Gastroesophageal sphincter (tissue), 4 donors: Measurements from ENCODE around the gene MPRIP. TPM values are rescaled to one million over a fixed set of nuclear protein-coding genes. Genes with fewer than 3 reads are reported as not detected.

Source experiments
- ATAC-seq: fragments of 150-250 bp; one replicate; pipeline ENCODE4 v1.9.1; 2016; ENCODE audit warnings: mild to moderate bottlenecking, moderate library complexity
- H3K27ac ChIP-seq, 4 donors: fragments of 200-600 bp; sonication (generic) in 3 of 4; 1 replicate in 3 of 4; 2 replicates in 1 of 4; pipeline ENCODE4 v1.5.1; 2016 to 2019
- H3K27me3 ChIP-seq: fragments of 200-600 bp; sonication (generic); one replicate; pipeline ENCODE4 v1.5.1; 2019
- H3K36me3 ChIP-seq, 2 donors: fragments of 200-600 bp; sonication (generic); one replicate each; pipeline ENCODE4 v1.5.1; 2019; ENCODE audit warnings: control low read depth in 1 of 2
- H3K4me1 ChIP-seq, 3 donors: fragments of 200-600 bp; sonication (generic); 1 replicate in 2 of 3; 2 replicates in 1 of 3; pipeline ENCODE4 v1.5.1; 2016 to 2019; ENCODE audit warnings: control low read depth in 2 of 3
- H3K4me3 ChIP-seq, 2 donors: fragments of 200-600 bp; sonication (generic); one replicate each; pipeline ENCODE4 v1.5.1; 2019; ENCODE audit warnings: mild to moderate bottlenecking in 1 of 2, moderate library complexity in 1 of 2
- H3K9me3 ChIP-seq, 3 donors: fragments of 200-600 bp; sonication (generic); one replicate each; pipeline ENCODE4 v1.5.1; 2017 to 2019; ENCODE audit warnings: control low read depth in 2 of 3
- EP300 ChIP-seq: sonication (generic); formaldehyde crosslinking; IDR thresholded peaks from one replicate; pipeline ENCODE4 v1.6.1; 2017; ENCODE audit warnings: antibody characterized with exemption, mild to moderate bottlenecking
- POLR2A ChIP-seq, 2 donors: fragments of 450-650 bp; IDR thresholded peaks; one replicate each; pipeline ENCODE4 v1.6.1; 2017; ENCODE audit warnings: antibody characterized with exemption in 2 of 2, mild to moderate bottlenecking in 2 of 2, moderate library complexity in 1 of 2
- POLR2AphosphoS5 ChIP-seq: sonication (generic); formaldehyde crosslinking; IDR thresholded peaks from one replicate; pipeline ENCODE4 v1.6.1; 2017; ENCODE audit warnings: antibody characterized with exemption
- WGBS, 2 donors: methylation state at CpG; one replicate each; pipeline ENCODE4 v1.1.5; 2018; ENCODE audit warnings: low coverage in 1 of 2; 5-methylcytosine and 5-hydroxymethylcytosine counted together
- total RNA-seq, 4 donors: library from RNA; depleted of rRNA; stranded (reverse); fragments of >200 nt; gene quantifications; one replicate each; pipeline ENCODE4 v1.1.0, GENCODE V29; 2016
- TF ChIP-seq, protein P1 (sequence below), 4 experiments: fragments of 200-600 bp in 2 of 4; fragments of 450-650 bp in 2 of 4; sonication (generic) in 1 of 4; IDR thresholded peaks; one replicate each; pipeline ENCODE4 v1.5.1; 2017 to 2019; ENCODE audit warnings: antibody characterized with exemption in 4 of 4, mild to moderate bottlenecking in 2 of 4, moderate library complexity in 2 of 4

The MPRIP gene
- total RNA-seq, 4 donors from 2014 or later = 113 to 233 (median 155) TPM

DNA sequence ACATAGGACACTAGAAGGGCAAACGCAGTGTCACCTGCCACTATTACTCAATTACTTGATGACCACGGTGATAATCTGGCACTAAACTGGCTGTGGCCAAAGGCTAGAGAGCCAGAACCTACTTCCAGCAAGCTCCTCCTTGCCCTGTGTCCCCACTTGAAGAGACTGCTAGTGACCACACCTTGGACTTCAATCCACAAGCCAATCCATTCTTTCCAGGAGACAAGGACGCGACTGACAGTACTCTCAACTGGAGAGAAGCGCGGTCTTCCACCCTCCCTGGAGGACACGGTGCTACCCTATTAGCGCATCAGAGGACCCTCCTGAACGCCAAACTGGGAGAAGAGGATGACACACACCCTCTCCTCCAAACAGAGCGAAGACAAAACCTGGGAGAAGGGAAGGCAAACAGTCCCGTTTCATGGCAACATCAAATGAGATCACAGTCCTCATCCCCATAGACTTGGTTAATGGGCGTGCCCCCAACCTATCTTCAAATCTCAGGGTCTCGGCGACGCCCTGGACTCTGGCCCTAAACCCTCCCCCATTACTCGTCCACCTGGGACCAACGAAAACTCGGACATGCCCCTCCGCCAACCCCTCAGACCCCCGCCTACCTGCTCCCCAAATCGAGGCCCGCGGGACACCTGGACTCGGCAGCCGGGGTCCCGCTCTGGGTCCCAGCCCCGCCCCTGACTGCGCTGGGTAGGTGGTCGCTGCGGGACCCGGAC is 194.2 kb downstream of the MPRIP start:
- peak overlapping the region; percentile 88 to 95 for H3K4me3 ChIP-seq
- peak; percentile 15 for ATAC-seq
- H3K4me1 ChIP-seq = peaks cover 0 to 56% (median 10%) of the 10 kb centered on the region in 3 donors
- H3K36me3 ChIP-seq = peaks cover 0 to 17% of the 10 kb centered on the region in 2 donors
- TF ChIP-seq, protein P1, sequence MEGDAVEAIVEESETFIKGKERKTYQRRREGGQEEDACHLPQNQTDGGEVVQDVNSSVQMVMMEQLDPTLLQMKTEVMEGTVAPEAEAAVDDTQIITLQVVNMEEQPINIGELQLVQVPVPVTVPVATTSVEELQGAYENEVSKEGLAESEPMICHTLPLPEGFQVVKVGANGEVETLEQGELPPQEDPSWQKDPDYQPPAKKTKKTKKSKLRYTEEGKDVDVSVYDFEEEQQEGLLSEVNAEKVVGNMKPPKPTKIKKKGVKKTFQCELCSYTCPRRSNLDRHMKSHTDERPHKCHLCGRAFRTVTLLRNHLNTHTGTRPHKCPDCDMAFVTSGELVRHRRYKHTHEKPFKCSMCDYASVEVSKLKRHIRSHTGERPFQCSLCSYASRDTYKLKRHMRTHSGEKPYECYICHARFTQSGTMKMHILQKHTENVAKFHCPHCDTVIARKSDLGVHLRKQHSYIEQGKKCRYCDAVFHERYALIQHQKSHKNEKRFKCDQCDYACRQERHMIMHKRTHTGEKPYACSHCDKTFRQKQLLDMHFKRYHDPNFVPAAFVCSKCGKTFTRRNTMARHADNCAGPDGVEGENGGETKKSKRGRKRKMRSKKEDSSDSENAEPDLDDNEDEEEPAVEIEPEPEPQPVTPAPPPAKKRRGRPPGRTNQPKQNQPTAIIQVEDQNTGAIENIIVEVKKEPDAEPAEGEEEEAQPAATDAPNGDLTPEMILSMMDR (IDR thresholded peaks at IDR 0.05) = no peak
- TF ChIP-seq POLR2AphosphoS5 (no peak), EP300 (no peak), POLR2A (IDR thresholded peaks at IDR 0.05) (no peak)
- H3K27ac ChIP-seq = peak overlapping the region; percentile 86 to 97 (median 96)
- 0 to 10% methylated on average over 1 to 2 of the region's 31 CpGs for WGBS, 2 donors
- no peaks in the 10 kb centered on the region for H3K9me3 ChIP-seq
- H3K27me3 ChIP-seq = no peaks in the 10 kb centered on the region

DNA sequence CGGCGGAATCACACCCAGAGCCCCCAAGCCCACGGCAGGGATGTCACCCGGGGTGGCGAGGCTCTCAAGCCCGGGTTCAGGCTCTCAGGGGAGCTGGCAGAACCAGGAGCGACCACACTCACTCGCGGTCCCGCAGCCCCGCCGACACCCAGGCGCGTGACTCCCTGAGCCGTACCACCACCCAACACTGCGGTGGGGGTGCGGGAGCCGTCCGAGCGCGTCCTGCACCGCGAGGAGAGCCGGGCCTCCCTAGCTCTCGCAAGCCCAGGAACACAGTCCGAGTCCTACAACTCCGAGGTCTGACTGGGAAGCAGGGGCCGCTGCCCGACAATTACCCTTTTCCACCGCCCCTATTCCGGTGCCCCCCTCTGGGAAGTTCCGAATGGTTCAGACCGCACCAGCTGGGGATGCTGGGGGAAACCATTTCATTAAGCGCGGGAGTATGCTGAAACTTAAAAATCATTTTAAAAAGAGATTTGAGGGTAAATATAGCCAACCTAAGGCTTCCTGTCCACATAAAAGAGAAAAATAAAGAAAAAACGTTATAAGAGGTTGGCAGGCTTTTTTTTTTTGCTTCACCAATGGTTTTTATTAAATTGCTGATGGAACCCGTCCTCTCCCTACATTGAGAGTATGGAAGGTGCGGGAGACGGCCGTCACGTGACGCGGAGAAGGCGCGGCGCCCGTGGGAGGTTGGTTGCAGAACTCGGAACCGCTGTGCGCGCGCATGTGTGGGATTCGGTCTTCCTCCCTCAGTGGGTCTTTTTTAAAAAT is 195.0 kb downstream of the MPRIP start, which contains the start of gene FLCN:
TSS of gene FLCN (minus strand) at position 143 of the 774 bp plus-strand sequence. CDS start 9,031 bp downstream, outside the sequence.
- Histone ChIP-seq H3K9me3 (no peaks in the 10 kb centered on the region), H3K36me3 (peaks cover 0 to 9% of the 10 kb centered on the region in 2 donors), H3K27me3 (no peaks in the 10 kb centered on the region), H3K4me1 (peaks cover 0 to 49% (median 10%) of the 10 kb centered on the region in 3 donors), H3K27ac (peak within 1 kb of the TSS; percentile 86 to 97 (median 96)), H3K4me3 (peak within 1 kb of the TSS; percentile 88 to 95)
- ATAC-seq = peak; percentile 93
- TF ChIP-seq EP300 = no peak
- TF ChIP-seq, protein P1 (IDR thresholded peaks at IDR 0.05) = peak in 2 of 4 experiments; percentile 37 to 51
- peak; percentile 82 for TF ChIP-seq POLR2AphosphoS5
- peak; percentile 74 to 83 for TF ChIP-seq POLR2A (IDR thresholded peaks at IDR 0.05)
- 0% methylated on average over 19 to 24 of the region's 53 CpGs for WGBS, 2 donors

DNA sequence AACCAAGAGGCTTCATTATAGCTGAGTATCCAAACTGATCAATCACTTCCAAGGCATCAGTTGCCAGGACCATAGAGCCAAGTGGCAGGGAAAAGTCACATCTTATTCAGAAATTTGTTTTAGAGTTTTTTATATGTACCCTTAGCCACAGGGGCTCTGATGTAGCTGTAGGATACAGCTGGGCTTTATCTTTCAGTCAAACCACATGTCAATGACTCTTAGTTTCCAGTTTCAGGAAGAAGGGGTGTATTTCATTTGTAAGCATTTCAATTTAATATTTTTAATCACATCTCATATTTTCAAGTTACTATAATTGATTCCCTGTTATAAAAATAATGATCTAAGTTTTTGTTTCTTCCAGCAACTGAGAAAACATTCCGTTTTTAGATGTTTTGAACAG is 197.6 kb downstream of the MPRIP start:
- Histone ChIP-seq H3K27me3 (no peaks in the 10 kb centered on the region), H3K27ac (no peak overlapping the region), H3K4me3 (no peak overlapping the region), H3K4me1 (peaks cover 0 to 27% (median 10%) of the 10 kb centered on the region in 3 donors), H3K9me3 (no peaks in the 10 kb centered on the region), H3K36me3 (no peaks in the 10 kb centered on the region)
- no peak for ATAC-seq
- TF ChIP-seq EP300 = no peak
- TF ChIP-seq, protein P1 (IDR thresholded peaks at IDR 0.05) = no peak
- TF ChIP-seq POLR2AphosphoS5 = no peak
- TF ChIP-seq POLR2A (IDR thresholded peaks at IDR 0.05) = no peak
- WGBS, 2 donors = 79 to 82% methylated on average over 1 of the region's 1 CpG

DNA sequence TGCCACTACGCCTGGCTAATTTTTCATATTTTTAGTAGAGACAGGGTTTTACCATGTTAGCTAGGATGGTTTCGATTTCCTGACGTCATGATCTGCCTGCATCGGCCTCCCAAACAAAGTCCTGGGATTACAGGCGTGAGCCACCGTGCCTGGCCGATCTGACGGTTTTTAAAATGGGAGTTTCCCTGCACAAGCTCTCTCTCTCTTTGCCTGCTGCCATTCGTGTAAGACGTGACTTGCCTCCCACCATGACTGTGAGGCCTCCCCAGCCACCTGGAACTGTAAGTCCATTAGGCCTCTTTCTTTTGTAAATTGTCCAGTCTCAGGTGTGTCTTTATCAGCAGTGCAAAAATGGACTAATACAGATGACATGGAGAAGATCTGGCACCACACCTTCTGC is 199.4 kb downstream of the MPRIP start:
- no peak for TF ChIP-seq POLR2A (IDR thresholded peaks at IDR 0.05)
- TF ChIP-seq EP300 = no peak
- TF ChIP-seq, protein P1 (IDR thresholded peaks at IDR 0.05) = no peak
- TF ChIP-seq POLR2AphosphoS5 = no peak
- no peak for ATAC-seq
- no peak overlapping the region for H3K27ac ChIP-seq
- H3K36me3 ChIP-seq = peaks cover 0 to 16% of the 10 kb centered on the region in 2 donors
- 53 to 74% methylated on average over 3 to 7 of the region's 10 CpGs for WGBS, 2 donors
- no peaks in the 10 kb centered on the region for H3K27me3 ChIP-seq
- peaks cover 0 to 12% (median 0%) of the 10 kb centered on the region in 3 donors for H3K4me1 ChIP-seq
- no peak overlapping the region for H3K4me3 ChIP-seq
- no peaks in the 10 kb centered on the region for H3K9me3 ChIP-seq
